ENCODE results near the gene SEMG2.

DNA sequence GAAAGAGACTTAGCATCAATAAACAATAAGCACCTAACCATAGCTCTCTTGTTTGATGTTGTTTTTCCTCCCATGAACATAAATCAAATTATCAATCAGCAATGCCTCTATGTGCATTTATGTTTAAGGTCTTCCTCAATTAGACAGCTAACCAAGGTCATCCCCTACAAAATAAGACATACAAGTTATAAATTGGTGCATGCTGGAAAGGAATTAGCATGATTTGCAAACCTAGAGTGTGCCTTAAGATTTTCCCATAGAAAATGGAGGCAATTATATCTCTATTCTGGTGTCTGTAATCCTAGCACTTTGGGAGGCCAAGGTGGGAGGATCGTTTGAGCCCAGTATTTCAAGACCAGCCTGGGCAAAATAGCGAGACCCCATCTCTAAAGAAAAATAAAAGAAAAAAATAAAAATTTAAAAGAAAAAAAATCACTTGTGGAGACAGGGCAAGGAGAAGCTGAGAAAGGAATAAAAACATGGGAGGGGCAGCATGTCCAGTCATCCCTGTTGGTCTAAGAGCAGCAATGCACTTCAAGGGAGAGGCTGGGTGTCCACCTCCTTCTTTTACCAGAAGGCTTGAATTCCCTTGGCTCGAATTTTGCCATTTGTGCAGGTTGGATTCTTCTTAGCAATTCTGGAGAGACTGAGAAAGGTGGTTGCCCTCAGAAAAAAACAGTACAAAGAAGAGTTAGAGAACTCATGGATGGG is 42.5 kb downstream of the SEMG2 start:
- TF ChIP-seq BACH1 (tag; IDR thresholded peaks at IDR 0.05) (no peak), CTCF (IDR thresholded peaks at IDR 0.05 in 2 of 3, conservative IDR thresholded peaks at IDR 0.05 in 1 of 3; ENCODE audit: insufficient read depth in 2 of 3, low read depth in 1 of 3, low read length in 3 of 3) (no peak), ZC3H4 (CRISPR knock-in tag; IDR thresholded peaks at IDR 0.05; ENCODE audit: borderline replicate concordance) (no peak), NR2F6 (CRISPR knock-in tag; IDR thresholded peaks at IDR 0.05) (no peak), SNRNP70 (optimal IDR thresholded peaks at IDR 0.05; ENCODE audit: low read depth, low read length) (no peak), POLR2A (conservative IDR thresholded peaks at IDR 0.05) (no peak), TAF7 (tag; IDR thresholded peaks at IDR 0.05) (no peak), SAP30 (IDR thresholded peaks at IDR 0.05; ENCODE audit: borderline replicate concordance, insufficient read depth, low read depth, low read length, poor library complexity, severe bottlenecking) (no peak), XRCC5 (IDR thresholded peaks at IDR 0.05; ENCODE audit: low read depth, low read length) (no peak), MEF2A (IDR thresholded peaks at IDR 0.05; ENCODE audit: control insufficient read depth, low read depth, low read length) (no peak)
